Measurements from ENCODE around the gene SLC35F3. TPM values are rescaled to one million over a fixed set of nuclear protein-coding genes. Genes with fewer than 3 reads are reported as not detected.
A peak's percentile ranks its signal among the peaks of the same experiment; 100 is the strongest.

Gene SLC35F3
- total RNA-seq, 1 experiment from 2014 or later: 19.1 TPM

GRCh38 chr1:234214129-234214910 is 309.8 kb downstream of the SLC35F3 start:
- TF ChIP-seq CTCF (IDR thresholded peaks at IDR 0.05) (no peak), POLR2AphosphoS5 (IDR thresholded peaks at IDR 0.05; ENCODE audit: low read depth, low read length) (no peak), TCF7L2 (IDR thresholded peaks at IDR 0.05; ENCODE audit: low read depth, low read length) (no peak), SIN3A (IDR thresholded peaks at IDR 0.05; ENCODE audit: borderline replicate concordance, insufficient read depth, low read depth, low read length) (no peak), REST (IDR thresholded peaks at IDR 0.05; ENCODE audit: insufficient read depth in 1 of 2, low read depth in 2 of 2, low read length in 1 of 2) (no peak)
- Histone ChIP-seq H3K4me3 (ENCODE audit: low read depth in 2 of 2, low read length in 2 of 2) (peak overlapping the region; percentile 20 to 32), H3K9me3 (ENCODE audit: control insufficient read depth, insufficient read depth, low read depth, low read length) (no peaks in the 10 kb centered on the region), H3K4me1 (ENCODE audit: control insufficient read depth, insufficient read depth, low read length) (peaks cover 16% of the 10 kb centered on the region), H3K27me3 (ENCODE audit: control insufficient read depth, insufficient read depth, low read length) (no peaks in the 10 kb centered on the region), H3K36me3 (ENCODE audit: control insufficient read depth, insufficient read depth, low read length) (no peaks in the 10 kb centered on the region), H3K27ac (ENCODE audit: low read length) (no peak overlapping the region)
- in situ Hi-C loops (cut with HindIII; ENCODE audit: low pct_unique_long_range_greater_than_20kb, low sequenced_read_pairs): no loop called here
- no TSS peak for BruUV-seq (replicated peaks)
- intact Hi-C loops (cut with micrococcal nuclease; ENCODE audit: unreplicated experiment): loop anchor here (5.0 kb wide), 1 partner anchor 93 kb away; no protein-coding TSS in a partner anchor
- ATAC-seq: peak; percentile 68
- DNase-seq (ENCODE audit: low read depth, low spot score): no peak
- POLR2A ChIA-PET: no interaction called here
- CTCF ChIA-PET: interaction anchor here (1.3 to 2.0 kb wide), 2 partner anchors 95 to 96 kb away, joined by 3 to 9 read pairs; no protein-coding TSS in a partner anchor

GRCh38 chr1:234214911-234215892 is 310.7 kb downstream of the SLC35F3 start:
- TF ChIP-seq SIN3A (IDR thresholded peaks at IDR 0.05; ENCODE audit: borderline replicate concordance, insufficient read depth, low read depth, low read length) (no peak), CTCF (IDR thresholded peaks at IDR 0.05) (no peak), REST (IDR thresholded peaks at IDR 0.05; ENCODE audit: insufficient read depth in 1 of 2, low read depth in 2 of 2, low read length in 1 of 2) (no peak), TCF7L2 (IDR thresholded peaks at IDR 0.05; ENCODE audit: low read depth, low read length) (no peak), POLR2AphosphoS5 (IDR thresholded peaks at IDR 0.05; ENCODE audit: low read depth, low read length) (no peak)
- H3K36me3 ChIP-seq (ENCODE audit: control insufficient read depth, insufficient read depth, low read length): no peaks in the 10 kb centered on the region
- ChIA-PET CTCF (interaction anchor here (1.3 kb wide), 1 partner anchor 94 kb away, joined by 3 read pairs; no protein-coding TSS in a partner anchor), POLR2A (interaction anchor here (0.6 kb wide), 1 partner anchor 1371 kb away, joined by 4 read pairs; no protein-coding TSS in a partner anchor)
- ATAC-seq (no peak), DNase-seq (ENCODE audit: low read depth, low spot score) (no peak)
- no peaks in the 10 kb centered on the region for H3K27me3 ChIP-seq (ENCODE audit: control insufficient read depth, insufficient read depth, low read length)
- H3K9me3 ChIP-seq (ENCODE audit: control insufficient read depth, insufficient read depth, low read depth, low read length): no peaks in the 10 kb centered on the region
- in situ Hi-C loops (cut with HindIII; ENCODE audit: low pct_unique_long_range_greater_than_20kb, low sequenced_read_pairs) (no loop called here), intact Hi-C loops (cut with micrococcal nuclease; ENCODE audit: unreplicated experiment) (loop anchor here (5.0 kb wide), 1 partner anchor 92 kb away; no protein-coding TSS in a partner anchor)
- no peak overlapping the region for H3K27ac ChIP-seq (ENCODE audit: low read length)
- H3K4me1 ChIP-seq (ENCODE audit: control insufficient read depth, insufficient read depth, low read length): peaks cover 16% of the 10 kb centered on the region
- H3K4me3 ChIP-seq (ENCODE audit: low read depth in 2 of 2, low read length in 2 of 2): no peak overlapping the region
- no TSS peak for BruUV-seq (replicated peaks)
